NCI-H524 (cell line): ENCODE measurements around the gene HNRNPL.
"Not testable (repeated sequence)": the region's sequence is repeated elsewhere in the genome, so short reads cannot be mapped to it uniquely, and the experiment has no call there.

ENCODE experiments used
- DNase-seq, 2 experiments: peaks; one replicate each; lab custom pipeline; 2025; lab: John Stamatoyannopoulos, UW

HNRNPL gene

DNA sequence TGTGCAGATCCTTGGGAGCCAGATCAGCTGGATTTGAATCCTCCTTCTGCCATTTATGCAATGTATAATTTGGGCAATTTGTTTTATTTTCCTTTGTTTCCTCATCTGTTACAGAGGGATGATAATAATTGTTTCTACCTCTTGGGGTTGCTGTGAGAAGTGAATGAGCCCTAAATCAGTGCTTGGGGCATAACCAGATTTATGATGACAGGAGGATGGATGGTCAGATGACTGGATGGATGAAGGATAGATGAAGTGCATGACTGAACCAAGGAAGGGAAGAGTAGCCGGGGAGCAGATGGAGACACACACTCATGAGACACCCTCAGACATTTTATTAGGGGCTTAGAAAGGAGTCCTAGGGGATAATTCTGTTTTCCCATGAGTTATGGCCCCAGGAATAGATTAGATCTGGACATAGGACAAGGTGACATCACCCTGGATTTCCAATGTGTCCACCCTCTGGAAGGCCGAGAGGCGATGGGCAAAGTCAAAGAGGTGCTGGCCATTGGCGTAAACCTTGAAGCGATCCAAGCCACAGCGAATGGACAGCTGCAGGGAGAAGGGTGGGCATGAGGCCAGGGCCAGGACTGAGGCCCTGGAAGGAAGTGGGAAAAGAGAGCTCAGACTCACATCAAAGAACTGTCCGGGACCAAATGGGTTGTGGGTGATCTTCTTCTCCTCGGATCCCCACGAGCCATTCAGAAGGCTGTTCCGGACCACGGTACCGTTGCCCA lies 48.3 kb downstream of the HNRNPL start:
- DNase-seq = no peak

DNA sequence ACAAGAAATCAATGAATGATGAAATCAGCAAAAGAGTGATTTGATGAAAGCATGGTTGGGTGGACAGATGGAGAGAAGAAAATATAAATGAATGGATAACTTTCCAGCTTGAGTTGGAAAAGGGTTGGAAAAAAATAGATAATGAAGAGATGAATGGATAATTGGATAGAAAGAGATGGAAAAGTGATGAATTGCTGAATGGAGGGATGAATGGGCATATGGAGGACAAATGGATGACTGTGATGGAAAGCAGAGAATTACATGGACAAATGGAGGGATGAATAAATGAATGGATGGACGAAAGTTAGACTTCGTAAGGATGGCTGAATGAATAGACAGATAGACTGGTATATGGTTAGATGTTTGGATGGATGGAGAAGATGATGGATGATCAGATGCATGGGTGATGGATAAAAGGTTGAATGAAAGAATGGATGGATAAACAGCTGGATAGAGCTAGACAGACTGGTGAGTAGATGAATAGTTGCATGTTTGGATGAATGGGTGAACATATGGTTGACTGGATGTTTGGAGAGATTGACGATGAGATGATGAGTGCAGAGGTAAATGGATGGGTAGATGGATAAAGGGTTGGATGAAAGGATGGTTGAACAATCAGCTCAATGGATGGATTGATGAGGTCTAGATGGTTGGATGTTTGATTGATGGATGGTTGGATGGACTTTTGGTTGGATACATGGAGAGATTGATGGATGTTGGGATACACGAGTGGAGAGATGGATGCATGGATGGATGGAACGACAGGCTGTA lies 49.0 kb downstream of the HNRNPL start:
- DNase-seq = no peak

DNA sequence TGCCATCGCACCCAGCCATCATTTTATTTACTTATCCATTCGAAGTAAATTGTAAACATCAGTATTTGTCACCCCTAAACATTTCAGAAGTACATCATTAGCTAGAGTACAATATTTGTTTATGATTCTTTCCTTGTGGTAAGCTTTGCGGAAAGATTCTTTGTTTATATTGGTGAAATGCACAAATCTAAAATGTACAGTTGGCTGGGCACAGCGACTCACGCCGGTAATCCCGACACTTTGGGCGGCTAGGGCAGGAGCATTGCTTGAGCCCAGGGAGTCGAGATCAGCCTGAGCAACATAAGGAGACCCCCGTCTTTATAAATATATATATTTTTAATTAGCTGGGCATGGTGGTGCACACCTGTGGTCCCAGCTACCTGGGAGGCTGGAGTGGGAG lies 50.7 kb downstream of the HNRNPL start:
- no peak for DNase-seq

DNA sequence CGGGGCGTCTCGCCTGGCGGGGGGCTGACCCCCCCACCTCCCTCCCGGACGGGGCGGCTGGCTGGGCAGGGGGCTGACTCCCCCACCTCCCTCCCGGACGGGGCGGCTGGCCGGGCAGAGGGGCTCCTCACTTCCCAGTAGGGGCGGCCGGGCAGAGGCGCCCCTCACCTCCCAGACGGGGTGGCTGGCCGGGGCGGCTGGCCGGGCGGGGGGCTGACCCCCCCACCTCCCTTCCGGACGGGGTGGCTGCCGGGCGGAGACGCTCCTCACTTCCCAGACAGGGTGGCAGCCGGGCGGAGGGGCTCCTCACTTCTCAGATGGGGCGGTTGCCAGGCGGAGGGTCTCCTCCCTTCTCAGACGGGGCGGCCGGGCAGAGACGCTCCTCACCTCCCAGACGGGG lies 52.0 kb downstream of the HNRNPL start:
- not testable (repeated sequence) for DNase-seq

DNA sequence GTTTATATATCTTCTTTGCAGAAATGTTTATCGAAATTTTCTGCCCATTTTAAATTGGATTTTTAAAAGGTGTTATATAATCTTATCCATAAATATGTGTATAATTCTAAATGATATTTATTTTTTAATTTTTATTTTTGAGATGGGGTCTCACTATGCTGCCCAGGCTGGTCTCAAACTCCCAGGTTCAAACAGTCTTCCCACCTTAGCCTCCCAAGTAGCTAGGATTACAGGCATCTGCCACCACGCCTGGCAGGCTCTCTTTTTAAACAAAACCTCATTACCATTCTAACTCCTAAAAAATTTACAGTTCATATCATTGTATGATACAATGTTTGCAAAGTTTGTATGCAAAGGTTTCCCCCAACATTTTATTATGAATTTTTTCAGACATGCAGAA lies 53.6 kb downstream of the HNRNPL start:
- no peak for DNase-seq

DNA sequence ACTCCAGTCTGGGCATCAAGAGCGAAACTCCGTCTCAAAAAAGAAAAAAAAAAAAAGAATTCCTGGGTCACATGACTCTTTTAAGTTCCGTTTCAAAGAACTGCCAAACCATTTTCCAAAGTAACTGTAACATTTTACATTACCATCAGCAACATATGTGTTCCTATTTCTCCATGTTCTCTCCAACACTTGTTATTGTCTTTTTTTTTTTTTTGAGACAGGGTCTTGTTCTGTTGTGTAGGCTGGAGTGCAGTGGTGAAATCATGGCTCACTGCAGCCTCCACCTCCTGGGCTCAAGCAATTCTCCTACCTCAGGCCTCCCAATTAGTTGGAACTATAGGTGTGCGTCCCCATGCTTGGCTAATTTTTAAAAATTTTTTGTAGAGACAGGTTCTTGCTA lies 54.2 kb downstream of the HNRNPL start:
- DNase-seq = no peak

DNA sequence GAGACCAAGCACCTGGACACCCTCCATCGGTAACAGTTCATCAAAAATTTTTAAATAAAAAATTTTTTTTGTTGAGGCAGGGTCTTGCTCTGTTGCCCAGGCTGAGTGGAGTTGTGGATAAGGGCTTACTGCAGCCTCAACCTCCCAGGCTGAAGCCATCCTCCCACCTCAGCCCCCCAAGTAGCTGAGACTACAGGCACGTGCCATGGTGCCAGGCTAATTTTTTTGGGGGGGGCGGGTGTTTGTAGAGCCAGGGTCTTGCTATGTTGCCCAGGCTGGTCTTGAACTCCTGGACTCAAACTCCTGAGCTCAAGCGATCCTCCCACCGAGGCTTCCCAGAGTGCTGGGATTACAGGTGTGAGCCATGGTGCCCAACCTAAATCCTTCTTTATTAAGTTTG lies 56.1 kb downstream of the HNRNPL start:
- no peak for DNase-seq

DNA sequence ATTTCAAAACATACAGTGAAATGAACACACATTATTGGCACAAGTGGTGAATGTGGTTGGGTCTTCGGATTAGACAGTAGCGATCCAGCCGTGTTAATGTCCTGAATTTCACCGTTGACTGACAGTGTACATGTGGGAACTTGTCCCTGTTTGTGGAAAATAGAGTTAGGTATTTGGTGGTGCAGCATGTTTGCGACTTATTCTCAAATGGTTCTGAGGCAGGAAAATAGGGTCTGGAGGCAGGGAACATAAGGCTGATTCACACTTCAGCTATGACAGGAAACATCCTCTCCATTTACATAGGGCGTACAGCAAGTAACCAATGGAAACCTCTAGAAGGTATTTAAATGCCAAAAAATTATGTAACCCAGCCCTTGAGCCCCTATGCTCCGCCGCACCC lies 56.6 kb downstream of the HNRNPL start:
- no peak for DNase-seq

DNA sequence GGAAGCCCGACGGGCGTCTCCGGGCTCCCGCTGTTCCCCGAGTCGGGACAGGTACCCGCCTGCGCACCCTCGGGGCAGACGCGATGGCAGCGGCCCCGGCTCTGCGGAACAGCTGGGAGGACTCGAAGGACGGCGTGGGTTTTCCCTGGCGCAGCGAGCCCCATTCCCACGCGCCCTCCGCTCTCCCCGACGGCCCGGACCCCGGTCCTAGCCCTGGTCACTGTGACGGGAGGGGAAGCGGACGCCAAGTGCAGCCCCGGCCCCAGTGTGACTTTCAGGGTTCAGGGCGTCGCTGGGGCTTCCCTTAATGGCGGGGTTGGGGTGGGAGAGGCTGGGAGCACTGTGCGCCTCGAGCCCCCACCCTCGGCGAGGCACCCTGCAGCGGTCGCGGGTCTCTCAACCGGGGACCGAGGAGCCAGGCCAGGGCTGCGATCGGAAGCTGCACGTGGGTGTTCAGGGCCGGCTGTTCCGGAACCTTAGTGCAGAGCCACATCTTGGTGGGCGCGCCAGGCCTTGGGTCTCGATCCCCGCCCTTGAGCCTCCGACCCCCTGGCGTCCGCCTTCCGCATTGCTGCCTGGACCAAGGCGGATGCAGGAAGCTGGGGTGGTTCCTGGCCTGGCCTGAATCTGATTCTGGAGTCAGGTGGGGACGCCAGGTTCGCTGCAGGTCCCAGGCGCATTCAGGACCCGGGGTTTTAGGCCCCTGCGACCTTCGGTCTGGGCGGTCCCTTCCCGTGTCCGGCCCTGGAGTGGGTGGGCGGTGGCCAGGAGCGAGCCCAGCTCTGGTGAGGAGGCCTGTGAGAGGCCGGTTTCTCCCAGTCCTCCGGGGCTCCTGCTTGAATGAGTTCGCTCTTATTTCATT lies 57.3 kb downstream of the HNRNPL start:
- DNase-seq = no peak

DNA sequence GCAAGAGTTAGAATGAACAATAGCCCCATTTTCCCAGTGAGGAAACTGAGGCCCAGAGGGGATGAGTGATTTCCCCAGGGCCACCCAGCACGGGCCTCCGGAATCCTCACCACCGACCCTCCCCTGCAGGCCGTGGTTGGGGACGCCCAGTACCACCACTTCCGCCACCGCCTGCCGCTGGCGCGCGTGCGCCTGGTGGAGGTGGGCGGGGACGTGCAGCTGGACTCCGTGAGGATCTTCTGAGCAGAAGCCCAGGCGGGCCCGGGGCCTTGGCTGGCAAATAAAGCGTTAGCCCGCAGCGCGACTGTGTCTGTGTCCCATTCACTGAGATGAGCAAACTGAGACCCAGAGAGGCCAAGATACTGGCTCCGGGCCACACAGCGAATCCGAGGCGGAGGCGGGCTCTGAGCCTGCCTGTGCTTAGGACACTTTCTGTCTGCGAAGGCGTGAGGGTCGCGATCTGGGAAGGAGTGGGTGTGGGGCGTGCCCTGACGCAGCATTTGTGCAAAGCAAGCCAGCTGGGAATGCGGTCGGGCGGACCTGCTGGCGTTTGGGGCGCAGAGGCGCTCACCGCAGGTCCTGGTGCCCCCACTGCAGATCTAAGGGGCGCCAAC lies 58.2 kb downstream of the HNRNPL start:
- not testable (repeated sequence) for DNase-seq

DNA sequence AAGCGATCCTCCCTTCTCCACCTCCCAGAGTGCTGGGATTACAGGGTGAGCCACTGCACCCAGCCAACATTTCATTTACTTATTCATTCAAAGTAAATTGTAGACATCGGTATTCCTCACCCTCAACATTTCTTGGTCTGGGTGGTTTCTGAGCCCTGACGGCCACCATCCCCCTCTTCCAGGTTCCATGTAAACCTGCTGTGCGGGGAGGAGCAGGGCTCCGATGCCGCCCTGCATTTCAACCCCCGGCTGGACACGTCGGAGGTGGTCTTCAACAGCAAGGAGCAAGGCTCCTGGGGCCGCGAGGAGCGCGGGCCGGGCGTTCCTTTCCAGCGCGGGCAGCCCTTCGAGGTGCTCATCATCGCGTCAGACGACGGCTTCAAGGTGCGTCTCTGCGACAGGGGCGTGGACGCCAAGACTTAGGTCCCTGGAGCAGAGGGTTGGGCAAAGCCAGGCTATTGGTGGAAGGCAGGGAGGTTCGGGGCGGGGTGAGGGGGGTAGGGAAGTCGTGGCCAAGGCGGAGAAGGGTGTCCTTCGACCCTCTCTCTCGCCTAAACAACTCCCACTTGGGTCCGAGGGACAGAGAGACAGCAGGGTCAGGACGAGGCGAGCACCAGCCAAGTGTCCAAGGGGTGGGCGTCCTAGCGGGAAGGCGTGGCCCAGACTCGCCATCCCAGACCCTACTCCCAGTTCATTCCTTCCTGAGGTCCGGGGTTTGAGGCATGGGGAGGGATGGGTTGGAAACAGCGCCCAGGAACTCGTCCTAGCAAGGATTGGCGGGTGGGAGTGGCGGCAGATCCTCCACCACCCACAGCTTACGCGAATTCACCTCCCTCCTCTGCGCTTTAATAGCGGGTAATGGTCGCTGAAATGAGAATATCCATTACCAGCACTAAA lies 59.0 kb downstream of the HNRNPL start:
- DNase-seq = not testable (repeated sequence)

DNA sequence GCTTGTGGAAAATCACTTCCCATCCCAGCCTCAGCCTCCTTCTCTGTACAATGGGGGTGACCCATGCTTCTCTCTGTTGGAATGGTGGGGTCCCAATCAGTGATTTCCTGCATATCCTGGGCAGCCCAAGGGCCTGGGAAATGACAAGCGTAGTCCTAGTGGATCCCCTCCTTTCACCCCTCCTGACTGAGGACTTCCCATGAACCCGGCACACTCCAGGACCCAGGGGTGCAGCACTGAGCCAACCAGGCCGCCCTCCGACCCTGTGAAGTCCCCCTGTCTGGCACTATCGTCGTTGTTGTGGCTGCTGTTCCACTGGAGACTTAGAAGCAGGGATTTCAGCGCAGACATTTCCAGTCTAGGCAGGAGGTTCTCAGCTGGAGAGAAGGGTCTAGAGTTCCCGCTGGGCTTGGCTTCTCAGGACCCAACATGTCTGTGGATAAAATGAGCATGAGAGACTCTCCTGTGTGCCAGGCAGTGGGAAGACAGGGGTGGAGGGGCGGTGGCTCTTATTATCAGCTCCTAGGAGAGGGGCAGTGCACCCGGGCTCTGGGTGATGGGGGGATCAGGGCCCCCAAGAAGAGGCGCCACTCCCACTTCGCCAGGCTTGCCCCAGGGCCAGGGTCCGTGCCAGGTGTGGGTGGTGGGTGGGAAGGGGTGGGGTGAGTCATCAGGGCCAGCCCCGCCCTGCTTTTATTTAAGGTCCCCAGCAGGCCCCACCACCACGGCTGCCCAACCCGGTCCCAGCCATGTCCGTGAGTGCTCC lies 61.1 kb downstream of the HNRNPL start, which contains the start of gene LGALS7B:
Gene LGALS7B, plus strand, starts transcription at position 723 of the 766 bp plus-strand sequence. Its CDS starts 27 bp downstream, at position 750.
- no peak for DNase-seq

DNA sequence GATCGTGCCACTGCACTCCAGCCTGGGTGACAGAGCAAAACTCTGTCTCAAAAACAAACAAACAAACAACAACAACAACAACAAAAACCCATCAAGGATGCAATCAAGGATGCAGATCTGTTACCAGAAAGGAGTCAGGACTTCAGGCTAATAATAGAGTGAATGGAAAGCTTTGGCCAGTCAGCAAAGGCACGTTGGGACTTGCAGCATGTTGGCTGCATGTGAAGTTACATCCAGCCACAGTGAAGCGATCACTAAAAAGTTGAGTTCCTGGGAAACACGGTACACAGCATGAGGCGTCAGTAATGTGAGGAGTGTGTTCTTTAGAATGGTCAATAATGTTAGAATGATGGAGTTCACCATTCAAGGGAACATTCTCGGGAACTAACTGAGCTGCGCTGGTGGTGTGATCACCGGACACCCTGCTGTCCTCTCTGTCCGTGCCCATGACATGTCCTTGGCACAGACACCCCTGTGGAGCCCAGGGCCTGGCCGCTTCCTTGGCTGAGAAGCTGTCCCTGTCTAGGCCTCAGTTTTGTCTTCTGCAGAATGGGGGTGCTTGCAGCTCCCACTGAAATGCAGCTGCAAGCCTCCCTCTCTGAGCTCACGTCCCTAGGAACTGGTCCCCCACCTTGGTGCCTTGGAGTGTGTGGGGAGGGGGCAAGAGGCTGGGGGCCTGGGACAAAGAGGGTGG lies 63.1 kb downstream of the HNRNPL start:
- DNase-seq = no peak
